Umbilical cord (tissue), 2 donors: Measurements from ENCODE around the gene PPP1R15B. TPM values are rescaled to one million over a fixed set of nuclear protein-coding genes. Genes with fewer than 3 reads are reported as not detected.
"Not testable (repeated sequence)": the region's sequence is repeated elsewhere in the genome, so short reads cannot be mapped to it uniquely, and the experiment has no call there.

Source experiments
- DNase-seq: peaks from one replicate; pipeline ENCODE4 v3.0.0-alpha.2; 2015; ENCODE audit warnings: low spot score
- total RNA-seq: library from RNA; depleted of rRNA; stranded (reverse); fragments of >200 nt; gene quantifications from one replicate; pipeline ENCODE4 v1.2.3, GENCODE V29; 2014; ENCODE audit warnings: low replicate concordance; ENCODE audit not compliant: insufficient read depth

The PPP1R15B gene
- total RNA-seq, 1 donor from 2014 or later, result 42.4 TPM

DNA sequence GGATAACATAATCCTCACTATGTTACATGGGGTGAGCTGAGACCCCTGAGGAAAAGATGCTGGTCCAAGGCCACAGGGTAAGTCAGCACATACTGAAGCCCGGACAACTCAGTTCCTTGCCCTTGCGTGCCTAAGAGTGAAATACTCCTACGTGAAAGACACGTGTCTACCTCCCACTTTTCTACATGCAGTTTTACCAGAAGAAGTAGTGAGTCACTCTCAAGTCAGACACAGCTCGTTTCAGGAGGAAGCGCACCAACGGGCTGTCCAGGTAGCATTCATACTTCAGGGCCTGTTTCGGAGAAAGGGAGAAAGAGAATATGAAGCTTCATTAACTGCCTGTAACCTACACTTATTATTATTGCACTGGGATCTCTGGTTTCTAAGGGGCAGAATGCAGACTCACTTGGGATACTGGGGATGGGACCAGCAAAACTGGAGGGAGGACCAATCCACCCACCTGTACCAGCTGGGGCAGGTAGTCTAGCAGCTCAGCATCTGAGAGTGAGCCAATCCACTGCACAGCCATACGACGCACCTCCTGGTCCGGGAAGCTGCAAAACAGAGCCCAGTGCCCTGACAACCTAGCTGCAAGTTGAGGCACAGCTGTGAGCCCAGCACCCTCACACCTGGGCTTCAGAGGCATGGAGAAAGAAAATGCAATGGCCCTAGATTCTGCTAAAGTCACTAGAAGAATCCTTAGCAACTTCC, 32.4 kb upstream of the PPP1R15B start:
- no peak for DNase-seq

DNA sequence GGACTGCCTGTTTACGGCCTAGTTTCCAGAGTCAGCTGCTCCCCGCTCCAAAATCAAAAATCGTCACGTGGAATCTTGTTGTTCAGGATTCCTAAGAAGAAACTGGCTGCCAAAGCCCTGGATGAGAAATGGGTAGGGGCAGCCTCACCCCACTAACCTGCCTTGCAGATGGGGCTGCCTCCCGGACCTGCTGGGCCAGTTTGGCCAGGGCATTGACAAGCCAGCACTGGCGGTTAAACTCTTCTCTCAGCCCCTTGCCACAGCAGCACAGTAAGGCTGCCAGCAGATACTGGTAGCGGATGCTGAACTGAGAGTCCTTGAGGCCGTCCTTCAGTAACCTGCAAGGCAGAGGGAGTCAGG, 31.6 kb upstream of the PPP1R15B start:
- peak; percentile 59 for DNase-seq

DNA sequence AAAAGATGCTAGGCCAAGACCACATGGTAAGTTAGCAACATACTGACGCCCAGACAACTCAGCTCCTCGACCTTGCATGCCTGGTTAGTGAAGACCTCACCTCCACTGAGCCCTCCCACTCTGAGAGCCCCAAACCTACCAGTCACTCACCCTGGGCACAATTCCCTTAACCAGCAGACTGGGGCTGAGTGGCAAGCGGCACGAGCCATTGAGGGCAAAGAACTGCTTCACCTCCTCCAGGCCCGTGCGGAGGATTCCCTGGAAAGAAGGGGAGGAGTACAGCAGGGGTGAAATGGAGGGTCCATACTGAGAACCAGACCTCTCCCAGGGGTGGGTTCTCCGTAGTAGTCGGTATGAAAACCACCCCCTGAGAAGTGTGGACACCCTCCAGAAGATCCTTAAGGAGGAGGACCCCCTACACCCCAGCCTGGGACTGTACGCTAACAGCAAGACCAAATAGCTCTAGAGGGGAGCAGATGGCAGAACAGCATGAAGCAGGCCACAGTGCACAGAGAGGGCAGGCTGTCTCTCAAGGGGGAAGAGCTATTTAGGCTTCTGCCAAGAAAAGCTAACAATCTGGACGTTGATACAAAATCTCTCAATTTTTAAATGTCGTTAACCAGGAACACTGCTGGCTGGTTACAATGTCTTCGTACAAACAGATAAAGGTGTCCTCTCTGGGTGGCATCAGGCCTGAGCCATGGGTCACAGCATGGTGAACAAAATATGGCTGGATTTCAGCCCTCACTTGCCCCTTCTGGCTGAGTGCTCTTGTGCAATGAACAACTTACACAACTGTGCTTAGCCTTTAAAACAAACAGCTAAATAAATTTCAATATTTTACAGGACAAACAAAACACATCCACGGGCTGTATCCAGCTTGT, 31.0 kb upstream of the PPP1R15B start:
- no peak for DNase-seq

DNA sequence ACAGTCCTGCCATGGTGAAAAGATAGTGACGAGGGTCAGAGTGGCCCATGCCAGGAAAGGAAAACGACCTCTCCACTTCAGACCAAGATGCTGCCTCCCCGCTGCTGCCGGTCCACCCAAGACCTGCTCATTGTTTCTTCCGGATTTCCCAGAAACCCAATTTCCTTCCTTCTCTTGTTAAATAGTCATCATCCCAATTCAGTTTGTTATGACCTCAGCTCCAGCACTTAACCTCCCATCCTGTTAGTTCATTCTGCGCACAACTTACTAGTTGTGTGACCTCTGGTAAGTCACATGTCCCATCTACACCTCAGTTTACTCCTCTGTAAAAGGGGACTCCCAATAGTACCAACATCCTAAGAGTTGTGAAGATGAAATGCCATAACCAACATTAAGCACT, 29.9 kb upstream of the PPP1R15B start:
- DNase-seq, result peak; percentile 17

DNA sequence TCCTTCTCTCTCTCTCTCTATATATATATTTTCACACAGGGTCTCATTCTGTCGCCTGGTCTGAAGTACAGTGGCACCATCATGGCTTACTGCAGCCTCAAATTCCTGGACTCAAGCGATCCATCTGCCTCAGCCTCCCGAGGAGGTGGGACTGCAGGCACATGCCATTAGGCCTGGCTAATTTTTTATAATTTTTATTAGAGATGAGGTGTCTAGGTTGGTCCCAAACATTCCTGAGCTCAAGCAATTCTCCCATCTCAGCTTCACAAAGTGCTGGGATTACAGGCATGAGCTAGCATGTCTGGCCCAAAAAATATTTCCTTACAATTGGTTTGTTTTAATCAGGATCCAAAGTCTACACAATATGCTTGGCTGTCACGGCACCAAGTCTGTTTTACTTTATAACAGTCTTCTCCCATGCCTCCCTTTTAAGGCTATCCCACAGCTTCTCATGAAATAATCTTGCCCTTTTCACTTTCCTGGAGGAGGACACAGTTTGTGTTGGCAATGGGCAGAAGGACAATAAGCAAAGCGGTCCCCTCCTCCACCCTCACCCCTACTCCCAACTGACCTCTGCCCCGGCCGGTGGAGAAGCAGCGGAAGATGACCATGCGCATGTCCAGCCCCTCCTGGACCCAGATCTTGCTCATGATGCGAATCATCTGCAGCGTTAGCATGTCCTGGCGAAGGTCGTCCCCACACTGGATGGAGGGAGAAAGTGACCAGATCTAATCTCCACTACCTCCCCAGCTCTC, 28.2 kb upstream of the PPP1R15B start:
- DNase-seq, result peak; percentile 44

DNA sequence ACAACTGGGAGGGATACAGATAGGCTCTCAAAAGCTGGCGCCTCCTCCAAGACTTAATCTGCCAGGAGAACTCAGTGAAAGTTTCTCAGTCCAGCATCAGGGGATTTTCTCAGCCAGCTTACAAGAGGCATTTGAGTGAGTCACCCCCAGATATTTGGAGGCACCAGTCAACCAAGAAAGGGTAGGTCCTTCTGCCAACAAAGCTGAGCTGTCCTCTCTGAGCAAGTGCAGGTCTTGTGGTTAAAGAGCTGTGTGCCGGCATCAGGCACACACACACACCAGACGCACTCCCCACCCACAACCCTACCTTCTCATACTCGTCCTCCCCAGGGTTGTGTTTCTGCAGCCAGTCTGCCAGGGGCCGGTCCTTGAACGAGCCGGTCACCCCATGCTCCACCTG, 27.0 kb upstream of the PPP1R15B start:
- peak; percentile 99 for DNase-seq

DNA sequence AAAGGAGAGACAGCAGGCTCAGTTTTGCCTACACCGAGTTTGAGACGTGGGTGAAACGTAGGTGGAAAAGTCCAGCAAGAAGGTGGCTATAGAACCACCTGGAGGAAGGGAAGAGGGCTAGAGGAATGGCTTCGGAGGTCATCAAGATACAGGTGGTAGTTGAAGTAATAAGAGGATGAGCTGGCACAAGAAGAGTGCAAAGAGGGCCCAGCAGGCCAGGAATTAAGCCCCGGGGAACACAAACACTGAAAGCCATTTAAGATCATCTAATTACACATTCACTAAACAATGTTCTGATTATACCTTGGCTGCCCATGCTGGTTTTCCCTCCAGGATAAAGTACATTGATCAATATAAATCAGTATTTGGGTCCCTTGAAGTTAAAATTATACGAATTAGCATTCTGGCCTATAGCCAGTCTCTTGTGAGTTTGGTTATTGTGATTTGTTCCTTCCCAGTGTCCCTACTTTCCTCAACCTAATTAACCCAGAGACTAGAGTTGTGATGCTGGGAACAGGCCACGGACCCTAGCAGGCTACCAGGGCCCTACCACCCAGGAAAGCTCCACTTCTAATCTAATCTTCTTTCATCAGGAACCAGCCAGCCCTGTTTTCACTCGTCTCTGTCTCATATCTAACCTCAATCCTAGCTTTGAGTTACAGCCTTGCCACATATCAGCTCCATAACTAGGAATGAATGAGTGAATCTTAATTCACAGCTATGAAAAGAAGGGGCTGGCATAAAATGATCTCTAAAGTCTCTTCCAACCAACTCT, 26.4 kb upstream of the PPP1R15B start:
- no peak for DNase-seq

DNA sequence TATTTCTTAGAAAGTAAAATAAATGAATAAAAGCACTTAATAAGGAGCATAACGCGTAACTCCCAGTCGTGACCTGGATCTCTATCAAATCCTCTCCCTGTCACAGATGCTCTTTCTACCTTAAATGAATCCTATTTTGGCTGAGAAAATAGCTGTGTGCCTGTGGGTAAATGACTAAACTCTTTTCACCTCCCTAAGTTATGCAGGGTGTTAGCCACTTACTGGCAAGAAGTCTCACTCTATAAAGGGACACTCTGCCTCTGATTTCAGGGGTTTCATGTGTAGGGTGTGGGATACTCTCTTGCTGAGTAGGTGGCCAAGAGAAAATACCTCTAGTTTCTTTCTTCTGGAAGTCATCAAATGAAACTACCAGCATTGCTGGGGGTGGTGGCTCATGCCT, 24.3 kb upstream of the PPP1R15B start:
- no peak for DNase-seq

DNA sequence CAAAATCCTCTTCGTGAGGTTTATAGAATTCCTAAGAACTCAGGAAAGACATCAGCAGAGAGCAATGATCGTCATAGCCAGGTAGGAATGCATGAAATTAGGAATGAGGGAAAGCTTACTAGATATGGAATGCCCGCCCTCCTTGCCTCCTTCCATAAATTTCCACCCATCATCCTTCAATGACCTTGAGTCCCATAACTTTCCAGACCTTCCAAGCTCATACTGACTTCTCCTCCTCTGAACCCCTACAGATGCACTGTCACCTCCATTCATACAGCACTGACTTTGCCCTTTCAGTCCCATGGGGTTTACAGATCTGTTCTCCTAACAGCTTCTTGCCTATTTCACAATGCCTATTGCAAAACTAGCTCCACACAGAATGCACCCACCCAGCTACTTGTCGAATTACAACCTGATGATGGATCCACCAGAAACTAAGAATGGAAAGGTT, 23.8 kb upstream of the PPP1R15B start:
- DNase-seq, result peak; percentile 51

DNA sequence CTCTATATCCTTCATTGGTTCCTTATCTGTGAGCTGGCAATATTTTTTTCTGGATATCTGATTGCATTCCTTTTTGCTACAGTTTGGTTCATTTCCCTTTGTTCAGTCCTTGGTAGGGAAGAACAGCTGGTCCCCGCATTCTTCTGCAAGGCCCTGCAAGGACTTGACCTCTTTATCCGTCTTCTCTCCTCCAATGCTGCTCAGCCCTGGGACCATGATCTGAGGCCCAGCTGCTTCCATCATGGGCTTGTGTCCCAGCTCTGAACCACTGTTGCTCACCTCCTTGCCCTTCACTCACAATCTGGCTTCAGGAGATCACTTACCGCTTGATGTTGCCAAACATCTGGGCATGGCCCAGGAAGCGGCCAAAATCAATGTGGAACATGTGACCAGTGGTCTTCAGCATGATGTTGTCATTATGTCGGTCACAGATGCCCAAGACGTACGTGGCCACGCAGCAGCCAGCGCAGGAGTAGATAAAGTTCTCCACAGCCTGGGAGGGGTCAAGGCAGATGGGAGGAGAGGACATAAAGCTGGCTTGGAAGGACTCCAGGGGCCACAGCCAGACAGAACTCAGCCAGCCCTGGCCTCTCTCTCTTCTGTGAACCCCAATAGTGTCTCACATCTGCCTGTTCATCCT, 22.6 kb upstream of the PPP1R15B start:
- DNase-seq, result no peak

DNA sequence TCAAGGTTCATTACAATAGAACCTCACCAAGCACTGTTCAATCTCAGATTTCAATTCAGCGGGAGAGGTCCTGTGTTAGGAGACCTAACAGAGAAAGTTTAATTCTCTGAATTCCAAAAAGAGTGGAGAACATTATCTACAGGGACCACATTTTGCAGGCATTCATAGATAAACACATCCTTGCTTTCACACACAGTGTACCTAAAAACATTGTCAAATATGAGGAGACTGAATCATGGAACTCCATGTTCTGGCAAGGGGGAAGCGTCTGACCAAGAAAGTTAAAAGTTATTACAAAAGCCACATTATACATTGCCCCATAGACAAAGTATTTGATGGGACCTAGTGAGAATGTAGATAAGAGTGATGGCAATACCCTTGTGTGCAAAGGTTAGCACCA, 21.1 kb upstream of the PPP1R15B start:
- DNase-seq, result no peak

DNA sequence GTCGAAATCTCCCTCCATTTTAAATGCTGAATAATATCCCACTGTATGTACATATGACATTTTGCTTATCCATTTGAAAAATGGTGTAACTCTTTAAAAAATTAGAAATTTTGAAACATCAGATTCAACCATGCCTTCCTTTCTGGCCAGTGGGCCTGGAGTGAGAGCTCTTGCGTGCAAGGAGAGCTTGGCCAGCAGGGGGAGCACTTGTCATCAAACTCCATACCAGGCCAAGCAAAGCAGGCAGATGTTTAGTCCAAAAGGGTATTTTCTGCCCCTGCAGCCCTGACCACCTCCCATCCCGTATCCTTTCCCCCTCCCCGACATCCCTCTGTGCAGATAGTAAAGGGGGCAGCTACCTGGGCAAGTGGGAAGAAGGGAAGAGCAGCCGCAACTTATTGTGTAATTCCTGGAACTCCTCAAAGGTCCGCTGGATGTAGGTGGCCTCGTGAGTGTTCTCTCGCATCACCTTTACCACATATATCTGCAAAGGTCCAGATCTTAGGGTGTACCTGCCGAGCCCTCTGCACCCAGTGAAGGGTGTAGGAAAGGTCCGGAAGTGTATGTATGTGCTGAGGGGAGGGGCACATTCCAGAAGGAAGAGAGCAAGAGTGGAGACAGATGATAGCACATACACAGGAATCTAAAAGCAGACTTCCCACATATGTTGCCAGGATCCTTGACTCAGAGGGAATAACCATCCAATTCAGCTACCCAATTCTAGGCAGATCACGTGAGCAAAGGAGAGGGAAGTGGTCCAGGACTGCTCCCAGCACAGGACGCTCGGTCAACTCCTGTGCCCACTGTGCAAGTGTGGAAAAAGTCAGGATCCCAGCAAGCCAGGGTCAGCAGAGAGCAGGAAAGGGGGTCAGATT, 19.9 kb upstream of the PPP1R15B start:
- peak; percentile 73 for DNase-seq

DNA sequence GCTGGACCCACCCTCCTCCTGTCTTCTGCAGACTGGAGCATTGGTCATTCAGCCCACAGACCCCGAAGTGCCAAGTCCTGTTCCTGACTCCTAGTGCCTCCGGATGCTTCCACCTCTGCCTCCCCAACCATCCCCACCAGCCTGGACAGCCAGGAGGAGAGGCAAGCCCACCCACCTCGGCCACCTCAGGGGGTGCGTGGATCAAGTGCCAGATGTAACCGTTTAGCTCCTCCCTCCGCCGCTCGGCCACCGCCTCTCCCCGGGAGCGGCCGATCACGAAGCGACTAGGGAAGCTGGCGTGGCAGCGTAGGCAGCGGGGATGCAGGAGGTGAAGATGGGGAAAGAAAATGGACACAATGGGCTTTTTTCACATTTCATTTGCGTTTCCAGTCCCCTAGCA, 18.1 kb upstream of the PPP1R15B start:
- DNase-seq, result no peak

DNA sequence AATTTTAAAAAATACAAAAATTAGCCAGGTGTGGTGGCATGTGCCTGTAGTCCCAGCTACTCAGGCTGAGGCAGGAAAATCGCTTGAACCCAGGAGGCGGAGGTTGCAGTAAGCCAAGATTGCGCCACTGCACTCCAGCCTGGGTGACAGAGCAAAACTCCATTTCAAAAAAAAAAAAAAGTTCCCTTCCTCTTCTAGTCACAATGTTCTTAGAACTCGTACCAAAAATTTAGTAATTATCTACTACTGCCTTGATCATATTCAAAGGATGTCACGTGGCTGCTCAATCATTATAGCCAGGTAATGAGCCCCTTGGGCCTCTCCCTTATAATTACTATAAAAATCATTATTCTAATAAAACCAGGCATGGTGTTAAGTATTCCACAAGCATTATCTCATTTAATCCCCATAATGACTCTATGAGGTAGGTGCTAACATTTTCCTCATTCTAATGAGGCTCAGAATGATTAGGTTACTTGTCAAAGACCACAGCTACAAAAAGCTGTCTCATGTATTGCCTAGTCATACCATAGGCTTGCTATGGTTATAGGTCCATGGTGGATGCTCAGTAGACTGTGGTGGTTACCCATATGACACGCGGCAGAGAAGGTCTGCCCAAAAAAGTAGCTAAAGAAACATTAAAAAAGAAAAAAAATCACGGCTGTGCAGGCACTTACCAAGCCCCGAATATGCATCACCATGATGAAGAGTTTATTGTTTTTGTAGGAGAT, 15.5 kb upstream of the PPP1R15B start:
- DNase-seq, result no peak

DNA sequence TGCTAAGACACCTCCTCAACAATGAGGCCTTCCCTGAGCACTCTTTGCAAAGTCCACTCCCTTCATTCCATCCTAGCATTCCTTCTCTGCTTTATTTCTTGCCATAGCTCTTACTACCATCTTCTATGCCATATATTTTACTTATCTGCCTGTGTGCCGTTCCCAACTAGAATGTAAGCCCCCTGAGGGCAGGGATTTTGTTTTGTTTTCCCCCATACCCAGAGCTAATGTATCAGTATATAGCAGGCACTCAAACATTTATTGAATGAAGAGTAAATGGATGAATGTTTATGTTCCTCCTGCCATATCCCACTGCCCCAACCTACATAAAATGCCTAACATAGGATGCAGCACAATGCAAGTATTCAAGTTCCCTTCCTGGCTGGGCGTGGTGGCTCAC, 14.9 kb upstream of the PPP1R15B start:
- DNase-seq, result no peak

DNA sequence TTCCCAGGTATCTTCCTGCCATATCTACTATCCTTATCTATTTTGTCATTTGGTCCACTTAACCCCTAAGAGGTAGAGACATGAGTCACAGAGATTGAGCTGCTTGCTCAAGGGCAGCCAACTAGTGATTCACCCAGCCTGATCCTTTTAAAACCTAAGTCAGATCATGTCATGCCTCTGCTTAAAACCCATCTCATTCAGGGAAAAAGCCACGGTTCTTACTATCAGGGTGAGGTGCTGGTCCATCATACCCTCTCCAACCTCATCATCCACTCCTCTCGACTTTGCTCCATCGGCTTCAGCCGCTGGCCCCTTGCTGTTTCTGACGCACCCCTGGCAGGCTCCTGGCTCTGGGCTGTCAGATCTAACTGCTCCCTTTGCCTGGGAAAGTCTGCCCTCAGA, 14.4 kb upstream of the PPP1R15B start:
- DNase-seq, result peak; percentile 86

DNA sequence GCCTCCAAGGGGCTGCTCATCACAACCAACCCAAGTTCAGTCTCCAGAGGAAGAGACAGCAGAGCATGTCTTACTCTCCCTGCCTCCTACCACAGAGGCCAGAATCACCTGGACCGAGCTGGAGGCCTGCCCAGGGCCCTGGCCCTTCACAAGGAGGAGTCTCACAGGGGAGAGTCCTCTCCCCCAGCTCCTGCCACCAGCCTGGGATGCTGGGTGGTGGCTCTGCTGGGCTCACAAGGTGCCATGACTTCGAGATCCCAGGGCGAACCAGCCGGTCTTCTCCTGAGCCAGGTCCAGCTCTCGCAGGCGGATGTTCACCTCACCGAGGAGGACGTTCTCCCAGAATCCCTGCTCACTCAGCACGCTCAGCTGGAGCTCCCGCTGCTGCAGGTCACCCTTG, 13.0 kb upstream of the PPP1R15B start:
- DNase-seq, result no peak

DNA sequence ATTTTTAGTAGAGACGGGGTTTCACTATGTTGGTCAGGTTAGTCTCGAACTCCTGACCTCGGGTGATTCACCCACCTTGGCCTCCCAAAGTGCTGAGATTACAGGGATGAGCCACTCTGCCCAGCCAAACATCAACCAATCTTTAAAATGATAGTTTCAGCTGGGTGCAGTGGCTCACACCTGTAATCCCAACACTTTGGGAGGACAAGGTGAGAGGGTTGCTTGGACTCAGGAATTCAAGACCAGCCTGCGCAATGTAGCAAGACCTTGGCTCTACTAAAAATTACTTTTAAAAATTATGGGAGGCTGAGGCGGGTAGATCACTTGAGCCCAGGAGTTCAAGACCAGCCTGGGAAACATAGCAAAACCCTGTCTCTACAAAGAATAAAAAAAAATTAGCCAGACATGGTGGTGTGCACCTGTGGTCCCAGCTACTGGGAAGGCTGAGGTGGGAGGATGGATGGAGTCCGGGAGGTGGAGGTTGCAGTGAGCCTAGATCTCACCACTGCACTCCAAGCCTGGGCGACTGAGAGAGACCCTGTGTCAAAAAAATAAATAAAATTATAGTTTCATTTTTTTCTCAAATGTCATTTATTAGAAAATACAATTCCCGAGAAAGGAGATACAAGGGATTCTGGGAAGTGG, 10.6 kb upstream of the PPP1R15B start:
- not testable (repeated sequence) for DNase-seq

DNA sequence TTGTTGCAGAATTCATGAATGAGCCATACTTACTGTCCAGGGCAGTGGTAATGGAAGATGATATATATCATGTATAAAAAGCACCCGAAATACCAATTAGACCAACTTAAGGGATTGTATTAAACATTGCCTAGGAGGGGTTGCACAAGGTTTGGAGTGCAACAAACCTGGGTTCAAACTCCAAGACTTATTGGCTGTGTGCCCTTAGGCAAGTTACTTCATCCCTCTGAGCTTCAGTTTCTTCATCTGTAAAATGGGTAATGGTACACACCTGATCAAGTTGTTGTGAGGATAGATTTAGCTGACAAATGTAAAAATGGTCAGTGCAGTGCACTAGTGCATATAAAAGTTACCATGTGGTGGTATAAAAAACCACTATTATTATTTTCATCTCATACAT, 9.8 kb upstream of the PPP1R15B start:
- no peak for DNase-seq
